LHCN-M2 (cell line): Measurements from ENCODE around the gene PRODH2. TPM values are rescaled to one million over a fixed set of nuclear protein-coding genes. Genes with fewer than 3 reads are reported as not detected.
"Not testable (repeated sequence)": the region's sequence is repeated elsewhere in the genome, so short reads cannot be mapped to it uniquely, and the experiment has no call there.

ENCODE experiments used
- DNase-seq: peaks from one replicate; pipeline ENCODE4 v3.0.0-alpha.2; 2012; ENCODE audit warnings: low read depth
- total RNA-seq: library from RNA; depleted of rRNA; stranded (reverse); fragments of >200 nt; gene quantifications from 2 replicates; pipeline ENCODE4 v1.2.3, GENCODE V29; 2014

PRODH2 gene
- total RNA-seq, 1 experiment from 2014 or later, result not detected

GRCh38 chr19:35843676-35844481 is 31.2 kb upstream of the PRODH2 start:
- no peak for DNase-seq

GRCh38 chr19:35842666-35843272 is 30.1 kb upstream of the PRODH2 start:
- no peak for DNase-seq

- DNase-seq, result no peak
Observed at GRCh38 chr19:35841961-35842595, 29.4 kb upstream of the PRODH2 start.

GRCh38 chr19:35836096-35836495 is 23.5 kb upstream of the PRODH2 start:
- not testable (repeated sequence) for DNase-seq

GRCh38 chr19:35833972-35834371 is 21.3 kb upstream of the PRODH2 start:
- no peak for DNase-seq

GRCh38 chr19:35832054-35832453 is 19.4 kb upstream of the PRODH2 start:
- no peak for DNase-seq

GRCh38 chr19:35830986-35831385 is 18.3 kb upstream of the PRODH2 start:
- no peak for DNase-seq

- DNase-seq, result peak; percentile 57
Observed at GRCh38 chr19:35828692-35829301, 16.2 kb upstream of the PRODH2 start.

GRCh38 chr19:35824150-35824549 is 11.5 kb upstream of the PRODH2 start:
- DNase-seq, result no peak

- DNase-seq, result no peak
Observed at GRCh38 chr19:35822579-35822978, 9.9 kb upstream of the PRODH2 start.

GRCh38 chr19:35818445-35818844 is 5.8 kb upstream of the PRODH2 start:
- no peak for DNase-seq

GRCh38 chr19:35816846-35817245 is 4.2 kb upstream of the PRODH2 start:
- no peak for DNase-seq

GRCh38 chr19:35816262-35816661 is 3.6 kb upstream of the PRODH2 start:
- no peak for DNase-seq

- no peak for DNase-seq
Observed at GRCh38 chr19:35813043-35813890, 622 bp upstream of the PRODH2 start.

- DNase-seq, result no peak
Observed at GRCh38 chr19:35811317-35812219, 1.1 kb downstream of the PRODH2 start.

GRCh38 chr19:35807633-35808032 is 5.0 kb downstream of the PRODH2 start:
- DNase-seq, result no peak

GRCh38 chr19:35806597-35806996 is 6.0 kb downstream of the PRODH2 start:
- no peak for DNase-seq

GRCh38 chr19:35805526-35806102 is 7.0 kb downstream of the PRODH2 start:
- no peak for DNase-seq

- DNase-seq, result no peak
Observed at GRCh38 chr19:35801828-35802227, 10.8 kb downstream of the PRODH2 start.

- no peak for DNase-seq
Observed at GRCh38 chr19:35797663-35798062, 15.0 kb downstream of the PRODH2 start.
